Endothelial cell of umbilical vein (primary cell): ENCODE measurements around the gene BTBD17. TPM values are rescaled to one million over a fixed set of nuclear protein-coding genes. Genes with fewer than 3 reads are reported as not detected.

ENCODE experiments used
- BruUV-seq: library from RNA; stranded (reverse); fragments of 400-500 nt; replicated peaks from 2 replicates; lab custom pipeline; 2021; lab: Mats Ljungman, UMichigan
- CTCF ChIA-PET: fragments of 300-600, 350-600 bp; sonication (Branson Sonifier 250); formaldehyde crosslinking; loops from one replicate; lab custom pipeline; 2021; ENCODE audit warnings: antibody characterized with exemption, inconsistent platforms; lab: Charles Lee
- POLR2A ChIA-PET: fragments of 300-600, 350-600 bp; sonication (Branson Sonifier 250); formaldehyde crosslinking; loops from one replicate; lab custom pipeline; 2021; ENCODE audit warnings: antibody characterized with exemption, inconsistent platforms; lab: Charles Lee
- DNase-seq: peaks from one replicate; pipeline ENCODE4 v3.0.0-alpha.2; 2011; ENCODE audit warnings: low read depth, low spot score
- FAIRE-seq: peaks from 2 replicates; lab custom pipeline; 2011; peaks lifted over from hg19 to GRCh38; lab: Jason Lieb, UNC
- H2AFZ ChIP-seq: 2 replicates; pipeline ENCODE4 v1.6.0; 2012; ENCODE audit warnings: low read depth, low read length, control low read depth, inconsistent platforms
- H3K27ac ChIP-seq: 2 replicates; pipeline ENCODE4 v1.5.1; 2011; ENCODE audit warnings: low read depth, mild to moderate bottlenecking, control low read depth, low read length, moderate library complexity; ENCODE audit not compliant: insufficient read depth
- H3K27me3 ChIP-seq, 2 experiments: 2 replicates each; pipeline versions ENCODE4 v1.6.0 to v1.6.1; 2011; ENCODE audit warnings: low read length in 2 of 2, mixed read lengths in 1 of 2; ENCODE audit not compliant: control insufficient read depth in 2 of 2, insufficient read depth in 2 of 2
- H3K36me3 ChIP-seq, 2 experiments: 2 replicates in 1 of 2; 3 replicates in 1 of 2; pipeline ENCODE4 v1.5.1; 2011; ENCODE audit warnings: low read length in 2 of 2, mild to moderate bottlenecking in 1 of 2, moderate library complexity in 1 of 2; ENCODE audit not compliant: control insufficient read depth in 2 of 2, insufficient read depth in 2 of 2; ENCODE audit errors: extremely low read depth in 1 of 2
- H3K4me1 ChIP-seq: 3 replicates; pipeline ENCODE4 v1.5.1; 2011; ENCODE audit warnings: mild to moderate bottlenecking, low read length; ENCODE audit not compliant: control insufficient read depth, insufficient read depth; ENCODE audit errors: extremely low read depth
- H3K4me2 ChIP-seq: 2 replicates; pipeline ENCODE4 v1.6.1; 2011; ENCODE audit warnings: low read length, control low read depth, mixed read lengths; ENCODE audit not compliant: insufficient read depth
- H3K4me3 ChIP-seq, 3 experiments: fragments of 200-600 bp in 1 of 3; sonication (generic), shearing (Covaris generic) in 1 of 3; replicated peaks in 1 of 3; 2 replicates each; pipeline ENCODE4 v1.5.1; 2011 to 2016; ENCODE audit warnings: control low read depth in 3 of 3, low read length in 3 of 3, mild to moderate bottlenecking in 2 of 3, inconsistent platforms in 1 of 3, low read depth in 1 of 3, moderate library complexity in 1 of 3; ENCODE audit not compliant: insufficient read depth in 1 of 3
- H3K79me2 ChIP-seq: 2 replicates; pipeline ENCODE4 v1.6.0; 2012; ENCODE audit warnings: low read length, inconsistent platforms; ENCODE audit not compliant: control insufficient read depth, insufficient read depth
- H3K9ac ChIP-seq: replicated peaks from 2 replicates; pipeline ENCODE3; 2011; ENCODE audit warnings: low read length, control low read depth; ENCODE audit not compliant: insufficient read depth; ENCODE audit errors: extremely low read depth
- H3K9me1 ChIP-seq: replicated peaks from 3 replicates; pipeline ENCODE4 v1.6.0; 2011; ENCODE audit warnings: mild to moderate bottlenecking, low read length; ENCODE audit not compliant: control insufficient read depth, insufficient read depth; ENCODE audit errors: extremely low read depth
- H3K9me3 ChIP-seq: replicated peaks from 2 replicates; pipeline ENCODE4 v1.5.1; 2012; ENCODE audit warnings: low read length, inconsistent platforms; ENCODE audit not compliant: control insufficient read depth, insufficient read depth
- H4K20me1 ChIP-seq: replicated peaks from 2 replicates; pipeline ENCODE3; 2011; ENCODE audit warnings: mild to moderate bottlenecking, low read length; ENCODE audit not compliant: control insufficient read depth, insufficient read depth; ENCODE audit errors: extremely low read depth
- CTCF ChIP-seq, 2 donors: IDR thresholded peaks; 1 replicate in 1 of 2; 2 replicates in 1 of 2; pipeline ENCODE4 v1.5.1; 2011; ENCODE audit warnings: low read length in 2 of 2, mild to moderate bottlenecking in 2 of 2, moderate library complexity in 2 of 2, control low read depth in 1 of 2, inconsistent platforms in 1 of 2, low read depth in 1 of 2; ENCODE audit not compliant: insufficient read depth in 1 of 2; ENCODE audit errors: extremely low read depth in 1 of 2
- EZH2 ChIP-seq: IDR thresholded peaks from 2 replicates; pipeline ENCODE4 v1.6.1; 2012; ENCODE audit warnings: borderline replicate concordance, low read depth, mild to moderate bottlenecking, moderate library complexity, low read length, inconsistent platforms; ENCODE audit not compliant: severe bottlenecking
- MYC ChIP-seq: IDR thresholded peaks from one replicate; pipeline ENCODE4 v1.6.1; 2011; ENCODE audit warnings: mild to moderate bottlenecking, low read depth, low read length
- POLR2AphosphoS5 ChIP-seq: IDR thresholded peaks from 2 replicates; pipeline ENCODE4 v1.6.1; 2012; ENCODE audit warnings: low read depth, mild to moderate bottlenecking, control low read depth, low read length, moderate library complexity; ENCODE audit not compliant: insufficient read depth
- dilution Hi-C: fragments of 300-500 bp; cut with MboI; formaldehyde crosslinking; loops from one replicate; pipeline ENCODE4 v1.15.0; 2019; ENCODE audit warnings: low sequenced_read_pairs; ENCODE audit not compliant: extremely low pct_ligation_motif_present
- intact Hi-C: fragments of 100-400 bp; cut with micrococcal nuclease; formaldehyde crosslinking; loops from one replicate; pipeline ENCODE4 v1.10.0; 2022
- polyA plus RNA-seq, 4 experiments: library from polyadenylated mRNA; depleted of rRNA in 3 of 4; stranded (reverse) in 3 of 4; unstranded in 1 of 4; fragments of >200 nt; gene quantifications; 2 replicates each; pipeline versions ENCODE4 v1.2.1 to v1.2.3, GENCODE V29; 2011 to 2012; ENCODE audit warnings: missing spikeins in 1 of 4
- total RNA-seq: library from RNA; stranded (reverse); gene quantifications from 2 replicates; pipeline ENCODE4 v1.2.3, GENCODE V29; 2021

Gene BTBD17
- total and polyA plus RNA-seq, 2 donors (not counting 3 experiments of a cell fraction or from before 2014, with no cell fraction given): not detected

GRCh38 chr17:74339537-74340195 is 22.0 kb downstream of the BTBD17 start:
- Histone ChIP-seq H3K36me3 (no peaks in the 10 kb centered on the region), H3K27ac (no peak overlapping the region), H4K20me1 (no peaks in the 10 kb centered on the region), H3K79me2 (no peaks in the 10 kb centered on the region), H3K4me3 (no peak overlapping the region), H3K9ac (no peak overlapping the region), H3K9me3 (no peaks in the 10 kb centered on the region), H3K9me1 (no peaks in the 10 kb centered on the region), H2AFZ (no peak overlapping the region), H3K27me3 (no peaks in the 10 kb centered on the region), H3K4me1 (peaks cover under 1% of the 10 kb centered on the region), H3K4me2 (no peak overlapping the region)
- dilution Hi-C loops: no loop called here
- ChIA-PET CTCF (no interaction called here), POLR2A (no interaction called here)
- no peak for DNase-seq
- TF ChIP-seq MYC: no peak
- TF ChIP-seq CTCF (IDR thresholded peaks at IDR 0.05; ENCODE audit: extremely low read depth in 1 of 2, insufficient read depth in 1 of 2, low read depth in 1 of 2, low read length in 2 of 2): no peak
- TF ChIP-seq EZH2: no peak
- TF ChIP-seq POLR2AphosphoS5: no peak
- intact Hi-C loops: no loop called here
- no peak for FAIRE-seq
- BruUV-seq: no TSS peak
